Measurements from ENCODE around the gene TNF. TPM values are rescaled to one million over a fixed set of nuclear protein-coding genes. Genes with fewer than 3 reads are reported as not detected.

The TNF gene
- total RNA-seq, 1 experiment from 2014 or later, result 0.31 TPM

- peak within 1 kb of the TSS; percentile 99 for H3K4me3 Mint-ChIP-seq
- no peaks in the 10 kb centered on the region for H3K27me3 Mint-ChIP-seq (ENCODE audit: low read depth)
- POLR2A ChIA-PET, result interaction anchor here (0.5 to 2.5 kb wide), 16 partner anchors 9 to 286 kb away, joined by 3 to 22 read pairs (median 4); partner anchors contain the start of genes BAG6, C6orf47, DDAH2 and GPANK1
- peaks cover 48% of the 10 kb centered on the region for H3K4me1 Mint-ChIP-seq
- no peaks in the 10 kb centered on the region for H3K9me3 Mint-ChIP-seq
- ATAC-seq (peak; percentile 66), DNase-seq (ENCODE audit: low spot score) (peak; percentile 93)
- peak within 1 kb of the TSS; percentile 98 for H3K27ac Mint-ChIP-seq
- peaks cover 41% of the 10 kb centered on the region for H3K36me3 Mint-ChIP-seq
- CTCF ChIA-PET, result interaction anchor here (0.7 to 4.8 kb wide), 10 partner anchors 9 to 455 kb away, joined by 3 to 23 read pairs (median 4); partner anchors contain the start of gene LST1
- TF ChIP-seq ZNF671 (CRISPR knock-in tag; IDR thresholded peaks at IDR 0.05) (no peak), NFYB (CRISPR knock-in tag; conservative IDR thresholded peaks at IDR 0.05; ENCODE audit: low read depth) (no peak; the same call in 1 of the 2 replicates), TP53 (CRISPR knock-in tag; IDR thresholded peaks at IDR 0.05) (no peak), CBFB (CRISPR knock-in tag; IDR thresholded peaks at IDR 0.05; ENCODE audit: low read depth) (no peak), USF2 (CRISPR knock-in tag; IDR thresholded peaks at IDR 0.05) (no peak), ESRRA (CRISPR knock-in tag; IDR thresholded peaks at IDR 0.05; ENCODE audit: borderline replicate concordance) (peak; percentile 96; the same call in 1 of the 2 replicates), ZNF423 (CRISPR knock-in tag; IDR thresholded peaks at IDR 0.05) (no peak), PRDM15 (CRISPR knock-in tag; IDR thresholded peaks at IDR 0.05) (no peak), IRF1 (CRISPR knock-in tag; IDR thresholded peaks at IDR 0.05) (no peak), MLX (CRISPR knock-in tag; IDR thresholded peaks at IDR 0.05) (no peak), ZNF532 (CRISPR knock-in tag; IDR thresholded peaks at IDR 0.05; ENCODE audit: borderline replicate concordance) (no peak), ZNF138 (CRISPR knock-in tag; conservative IDR thresholded peaks at IDR 0.05) (no peak), JAZF1 (CRISPR knock-in tag; IDR thresholded peaks at IDR 0.05) (no peak), ZBTB21 (CRISPR knock-in tag; IDR thresholded peaks at IDR 0.05; ENCODE audit: borderline replicate concordance) (no peak), OVOL2 (CRISPR knock-in tag; IDR thresholded peaks at IDR 0.05; ENCODE audit: borderline replicate concordance) (no peak), ZNF219 (CRISPR knock-in tag; IDR thresholded peaks at IDR 0.05; ENCODE audit: borderline replicate concordance) (no peak), MXD4 (CRISPR knock-in tag; IDR thresholded peaks at IDR 0.05; ENCODE audit: borderline replicate concordance) (no peak), SOX15 (CRISPR knock-in tag; IDR thresholded peaks at IDR 0.05) (no peak), ZNF232 (CRISPR knock-in tag; IDR thresholded peaks at IDR 0.05) (peak; percentile 73; the same call in 1 of the 2 replicates), STAT6 (CRISPR knock-in tag; conservative IDR thresholded peaks at IDR 0.05; ENCODE audit: low read depth) (no peak), ZNF416 (CRISPR knock-in tag; IDR thresholded peaks at IDR 0.05) (no peak), FOXP1 (CRISPR knock-in tag; IDR thresholded peaks at IDR 0.05; ENCODE audit: borderline replicate concordance) (peak; percentile 37; the same call in 1 of the 2 replicates), FOXJ3 (CRISPR knock-in tag; IDR thresholded peaks at IDR 0.05; ENCODE audit: borderline replicate concordance) (no peak), NFE2L1 (CRISPR knock-in tag; IDR thresholded peaks at IDR 0.05) (0 out of 2 replicates have a peak, but pooled peaks have one; percentile 23)
Measured at GRCh38 chr6:31541658-31542521, 33.5 kb upstream of the TNF start, which contains the start of gene DDX39B. Gene DDX39B, minus strand, starts transcription at chr6:31542003. Its CDS starts 1,471 bp downstream, at chr6:31540532.
